OCI-LY3 (cell line): Measurements from ENCODE around the gene SERPINE1.

ENCODE experiments used
- EZH2phosphoT487 ChIP-seq: fragments of 200-600 bp; shearing (Covaris generic); IDR thresholded peaks from 2 replicates; pipeline ENCODE4 v1.6.1; 2018; ENCODE audit warnings: antibody characterized with exemption, mixed run types, low read depth
- TF ChIP-seq, protein P1 (sequence below): fragments of 200-600, 300-600 bp; sonication (generic); IDR thresholded peaks from 2 replicates; pipeline ENCODE4 v1.5.1; 2014; ENCODE audit warnings: antibody characterized with exemption, low read length, low read depth

DNA sequence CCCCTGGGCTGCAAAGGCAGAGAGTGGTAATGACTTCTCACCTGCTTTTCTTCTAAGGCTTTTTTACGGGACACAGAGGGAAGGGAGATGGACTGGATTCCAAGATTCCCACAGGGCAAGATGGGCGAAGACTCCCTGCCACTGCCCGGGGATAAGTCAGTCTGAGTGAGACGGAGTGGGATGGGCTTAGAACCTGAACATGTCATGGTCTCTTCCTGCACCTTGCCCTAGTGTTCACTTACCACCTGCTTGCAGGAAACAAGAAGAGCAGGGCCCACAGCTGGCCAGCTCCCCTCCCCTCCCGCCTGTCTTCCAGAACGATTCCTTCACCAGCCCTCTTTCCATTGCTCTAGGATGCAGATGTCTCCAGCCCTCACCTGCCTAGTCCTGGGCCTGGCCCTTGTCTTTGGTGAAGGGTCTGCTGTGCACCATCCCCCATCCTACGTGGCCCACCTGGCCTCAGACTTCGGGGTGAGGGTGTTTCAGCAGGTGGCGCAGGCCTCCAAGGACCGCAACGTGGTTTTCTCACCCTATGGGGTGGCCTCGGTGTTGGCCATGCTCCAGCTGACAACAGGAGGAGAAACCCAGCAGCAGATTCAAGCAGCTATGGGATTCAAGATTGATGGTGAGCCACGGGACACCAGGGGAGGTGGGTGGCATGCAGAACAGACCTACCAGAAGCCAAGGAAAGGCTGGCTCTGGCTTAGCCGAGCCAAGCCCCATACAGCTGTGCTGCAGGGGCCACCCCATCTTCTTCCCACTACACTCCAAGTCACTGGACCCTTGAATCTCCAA, 1.3 kb downstream of the SERPINE1 start:
- TF ChIP-seq, protein P1, sequence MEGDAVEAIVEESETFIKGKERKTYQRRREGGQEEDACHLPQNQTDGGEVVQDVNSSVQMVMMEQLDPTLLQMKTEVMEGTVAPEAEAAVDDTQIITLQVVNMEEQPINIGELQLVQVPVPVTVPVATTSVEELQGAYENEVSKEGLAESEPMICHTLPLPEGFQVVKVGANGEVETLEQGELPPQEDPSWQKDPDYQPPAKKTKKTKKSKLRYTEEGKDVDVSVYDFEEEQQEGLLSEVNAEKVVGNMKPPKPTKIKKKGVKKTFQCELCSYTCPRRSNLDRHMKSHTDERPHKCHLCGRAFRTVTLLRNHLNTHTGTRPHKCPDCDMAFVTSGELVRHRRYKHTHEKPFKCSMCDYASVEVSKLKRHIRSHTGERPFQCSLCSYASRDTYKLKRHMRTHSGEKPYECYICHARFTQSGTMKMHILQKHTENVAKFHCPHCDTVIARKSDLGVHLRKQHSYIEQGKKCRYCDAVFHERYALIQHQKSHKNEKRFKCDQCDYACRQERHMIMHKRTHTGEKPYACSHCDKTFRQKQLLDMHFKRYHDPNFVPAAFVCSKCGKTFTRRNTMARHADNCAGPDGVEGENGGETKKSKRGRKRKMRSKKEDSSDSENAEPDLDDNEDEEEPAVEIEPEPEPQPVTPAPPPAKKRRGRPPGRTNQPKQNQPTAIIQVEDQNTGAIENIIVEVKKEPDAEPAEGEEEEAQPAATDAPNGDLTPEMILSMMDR = no peak
- no peak for TF ChIP-seq EZH2phosphoT487
